BJ (cell line): ENCODE results near the gene NDUFA13. TPM values are rescaled to one million over a fixed set of nuclear protein-coding genes. Genes with fewer than 3 reads are reported as not detected.

Source experiments
- CTCF ChIA-PET: fragments of 350-600 bp; formaldehyde crosslinking; extraction: SDS; loops from one replicate; lab custom pipeline; 2021; ENCODE audit warnings: antibody characterized with exemption, inconsistent platforms; lab: Yijun Ruan, JAX
- POLR2A ChIA-PET: fragments of 300-600 bp; sonication (Branson Sonifier 250); formaldehyde crosslinking; extraction: SDS; loops from one replicate; lab custom pipeline; 2021; ENCODE audit warnings: antibody characterized with exemption; lab: Charles Lee
- DNase-seq: peaks from one replicate; pipeline ENCODE4 v3.0.0-alpha.2; 2011; ENCODE audit warnings: low read depth
- H3K27me3 ChIP-seq: 2 replicates; pipeline ENCODE4 v1.6.0; 2011; ENCODE audit warnings: low read length; ENCODE audit not compliant: control insufficient read depth, insufficient read depth
- H3K36me3 ChIP-seq: 2 replicates; pipeline ENCODE4 v1.5.1; 2011; ENCODE audit warnings: low read length; ENCODE audit not compliant: control insufficient read depth, insufficient read depth
- H3K4me3 ChIP-seq: 2 replicates; pipeline ENCODE4 v1.5.1; 2011; ENCODE audit warnings: low read depth, mild to moderate bottlenecking, control low read depth, low read length
- CTCF ChIP-seq: IDR thresholded peaks from 2 replicates; pipeline ENCODE4 v1.5.1; 2011; ENCODE audit warnings: low read depth, mild to moderate bottlenecking, control low read depth, inconsistent platforms, low read length, moderate library complexity; ENCODE audit not compliant: insufficient read depth
- polyA plus RNA-seq: library from polyadenylated mRNA; depleted of rRNA; stranded (reverse); fragments of >200 nt; gene quantifications from 2 replicates; pipeline ENCODE4 v1.2.3, GENCODE V29; 2011

NDUFA13 gene
- polyA plus RNA-seq, 1 experiment, result 597 TPM

DNA sequence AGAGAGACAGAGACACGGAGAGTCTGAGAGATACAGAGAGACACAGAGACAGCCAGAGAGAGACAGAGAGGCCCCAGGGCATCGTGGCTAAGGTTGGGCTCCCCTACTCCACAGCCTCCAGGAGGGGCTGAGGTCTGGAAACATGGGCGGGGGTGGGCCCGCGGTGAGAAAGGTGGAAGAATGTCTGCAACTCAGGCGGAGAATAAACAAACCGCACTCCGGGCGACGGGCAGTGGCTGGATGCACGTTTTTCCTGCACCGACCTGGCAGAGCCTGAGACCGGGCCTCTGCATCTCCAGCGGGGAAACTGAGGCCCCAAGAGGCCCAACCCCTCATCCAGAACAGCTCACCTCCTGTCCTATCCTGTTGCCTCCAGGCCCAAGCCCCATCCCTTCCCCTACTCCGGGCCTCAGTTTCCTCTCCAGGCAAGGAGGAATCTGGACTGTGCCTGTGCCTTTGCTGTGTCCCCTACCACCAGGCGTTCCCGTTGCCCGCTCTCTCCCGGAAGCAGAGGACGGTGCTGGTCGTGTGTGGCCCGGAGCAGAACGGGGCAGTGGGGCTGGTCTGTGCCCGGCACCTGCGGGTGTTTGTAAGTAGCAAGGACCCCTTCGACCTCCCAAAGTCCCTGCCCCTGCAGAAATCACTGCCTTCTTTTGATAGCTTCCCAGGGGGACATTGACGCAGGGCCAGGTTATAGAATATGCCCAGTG lies 18.7 kb downstream of the NDUFA13 start:
- CTCF ChIA-PET, result interaction anchor here (0.7 to 1.4 kb wide), 3 partner anchors 17 to 110 kb away, joined by 3 to 6 read pairs (median 5); no protein-coding TSS in a partner anchor

GRCh38 chr19:19535311-19536191 lies 19.5 kb downstream of the NDUFA13 start:
- ChIA-PET POLR2A (no interaction called here), CTCF (interaction anchor here (0.7 to 1.4 kb wide), 3 partner anchors 16 to 109 kb away, joined by 3 to 6 read pairs (median 5); no protein-coding TSS in a partner anchor)
- DNase-seq, result no peak
- TF ChIP-seq CTCF, result no peak
- H3K36me3 ChIP-seq, result no peaks in the 10 kb centered on the region
- H3K27me3 ChIP-seq, result peaks cover 3% of the 10 kb centered on the region
- no peak overlapping the region for H3K4me3 ChIP-seq

More for the DNA sequence above, 18.7 kb downstream of the NDUFA13 start:
- DNase-seq, result no peak
- no peak for TF ChIP-seq CTCF
- Histone ChIP-seq H3K27me3 (peaks cover 3% of the 10 kb centered on the region), H3K36me3 (no peaks in the 10 kb centered on the region), H3K4me3 (no peak overlapping the region)
- POLR2A ChIA-PET, result no interaction called here

- ChIA-PET POLR2A (interaction anchor here (0.5 kb wide), 1 partner anchor 29 kb away, joined by 3 read pairs; no protein-coding TSS in a partner anchor), CTCF (interaction anchor here (0.9 to 1.8 kb wide), 2 partner anchors 17 to 107 kb away, joined by 4 to 14 read pairs; partner anchors contain the start of gene GMIP)
- no peak for DNase-seq
- TF ChIP-seq CTCF, result no peak
- Histone ChIP-seq H3K36me3 (no peaks in the 10 kb centered on the region), H3K27me3 (peaks cover 3% of the 10 kb centered on the region), H3K4me3 (peak overlapping the region; percentile 31)
Measured at GRCh38 chr19:19537075-19538048, 21.3 kb downstream of the NDUFA13 start.

DNA sequence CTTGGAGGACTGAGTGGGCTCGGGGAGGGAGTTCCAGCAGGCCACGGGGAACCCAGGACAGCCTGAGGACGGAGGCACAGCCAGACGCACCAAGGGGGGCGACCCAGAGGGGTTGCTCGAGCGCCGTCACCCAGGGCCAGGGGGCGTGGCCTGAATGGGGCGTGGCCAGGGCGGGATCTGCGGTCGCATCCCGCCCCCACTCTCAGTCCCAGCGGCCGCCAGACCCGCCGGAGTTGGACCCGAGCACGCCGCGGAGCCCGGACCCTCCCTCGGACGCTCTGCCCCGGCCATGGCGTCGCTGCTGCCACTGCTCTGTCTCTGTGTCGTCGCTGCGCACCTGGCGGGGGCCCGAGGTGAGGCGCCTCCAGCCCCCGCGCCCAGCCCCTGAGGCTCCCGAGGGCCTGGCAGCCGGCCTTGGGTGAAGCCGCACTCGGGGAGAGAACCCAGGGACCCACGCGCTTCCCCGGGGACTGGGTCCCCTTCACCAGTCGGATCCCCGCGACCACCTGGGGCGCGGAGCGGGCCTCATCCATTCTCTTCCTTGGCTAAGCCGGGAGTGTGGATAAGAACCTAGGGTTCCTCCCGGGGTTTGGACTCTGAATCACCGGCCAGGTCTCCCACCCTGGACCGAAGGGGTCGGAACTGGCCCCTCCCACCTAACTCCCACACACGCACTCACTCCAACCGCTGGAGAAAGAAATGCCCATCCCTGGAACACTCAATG lies 22.2 kb downstream of the NDUFA13 start, which contains the start of gene CILP2:
Gene CILP2, plus strand, starts transcription at position 205 of the 724 bp plus-strand sequence. Its CDS starts 85 bp downstream, at position 290.
- Histone ChIP-seq H3K27me3 (peaks cover 3% of the 10 kb centered on the region), H3K4me3 (peak within 1 kb of the TSS; percentile 31), H3K36me3 (no peaks in the 10 kb centered on the region)
- no peak for TF ChIP-seq CTCF
- CTCF ChIA-PET, result interaction anchor here (0.9 to 1.9 kb wide), 3 partner anchors 16 to 106 kb away, joined by 4 to 14 read pairs (median 4); partner anchors contain the start of gene GMIP
- POLR2A ChIA-PET, result no interaction called here
- DNase-seq, result no peak
